Stomach smooth muscle (tissue), 2 donors: Measurements from ENCODE around the gene MPG.

Experiments used
- H3K27ac ChIP-seq: one replicate; pipeline ENCODE4 v1.7.0; 2013; ENCODE audit warnings: mild to moderate bottlenecking, low read length, inconsistent platforms
- H3K27me3 ChIP-seq, 2 donors: one replicate each; pipeline ENCODE4 v1.7.0; 2013; ENCODE audit warnings: low read length in 2 of 2; ENCODE audit not compliant: insufficient read depth in 2 of 2, control insufficient read depth in 1 of 2
- H3K36me3 ChIP-seq, 2 donors: one replicate each; pipeline ENCODE4 v1.7.0; 2013; ENCODE audit warnings: low read length in 2 of 2; ENCODE audit not compliant: control insufficient read depth in 2 of 2, insufficient read depth in 2 of 2
- H3K4me1 ChIP-seq: one replicate; pipeline ENCODE4 v1.7.0; 2013; ENCODE audit warnings: low read length; ENCODE audit not compliant: control insufficient read depth, insufficient read depth
- H3K4me3 ChIP-seq, 2 donors: one replicate each; pipeline ENCODE4 v1.7.0; 2013; ENCODE audit warnings: low read length in 2 of 2
- H3K9ac ChIP-seq, 2 donors: one replicate each; pipeline ENCODE4 v1.7.0; 2013; ENCODE audit warnings: low read length in 2 of 2, mild to moderate bottlenecking in 1 of 2
- H3K9me3 ChIP-seq, 2 donors: one replicate each; pipeline ENCODE4 v1.7.0; 2013; ENCODE audit warnings: low read length in 2 of 2; ENCODE audit not compliant: control insufficient read depth in 2 of 2
- donor health status: healthy.
- donor health status: Pancreatic carcinoma.

MPG gene

DNA sequence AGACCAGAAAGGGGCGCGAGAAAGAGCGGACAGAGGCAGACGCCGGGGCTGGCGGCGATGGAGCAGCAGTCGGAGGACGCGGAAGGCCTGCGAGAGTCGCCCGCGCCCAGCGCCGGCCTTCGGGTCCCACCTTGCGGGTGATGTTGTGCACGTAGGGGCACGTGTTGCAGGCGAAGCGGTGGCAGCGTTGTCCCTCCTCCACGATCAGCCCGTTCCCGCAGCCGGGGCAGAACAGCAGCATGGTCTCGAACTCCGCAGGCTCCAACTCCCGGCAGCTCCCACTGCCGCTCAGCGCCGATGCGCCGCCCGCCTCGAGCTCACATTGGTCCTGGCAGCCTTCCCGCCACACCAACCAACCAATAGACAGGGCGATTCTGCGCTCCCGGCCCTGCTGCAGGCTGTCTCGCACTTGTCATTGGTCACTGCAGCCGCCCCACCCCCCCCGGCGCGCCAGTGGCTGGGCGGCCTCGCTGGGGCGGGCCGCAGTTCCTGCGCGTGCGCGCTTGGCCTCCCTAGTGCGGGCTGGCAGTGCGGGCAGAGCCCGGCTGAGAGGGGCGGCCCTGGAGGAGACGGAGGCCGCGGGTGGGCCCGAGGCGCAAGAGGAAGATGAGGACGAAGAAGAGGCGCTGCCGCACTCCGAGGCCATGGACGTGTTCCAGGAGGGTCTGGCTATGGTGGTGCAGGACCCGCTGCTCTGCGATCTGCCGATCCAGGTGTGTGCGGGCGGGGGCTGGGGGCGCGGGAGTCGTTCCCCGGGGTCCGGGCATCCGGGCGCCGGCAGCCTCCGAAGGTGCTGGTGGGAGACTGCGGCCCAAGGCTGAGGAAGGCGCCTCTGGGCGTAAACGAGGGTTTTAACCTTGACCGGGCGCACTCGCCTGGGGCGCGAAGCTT lies 24.4 kb upstream of the MPG start, which contains the start of the genes POLR3K and SNRNP25:
POLR3K (minus strand) TSS at position 263 of the 891 bp plus-strand sequence; CDS start at position 241, 22 bp downstream.
SNRNP25 (plus strand) TSS at position 483 of the 891 bp plus-strand sequence; CDS start at position 672, 189 bp downstream.
- peak within 1 kb of the TSS; percentile 76 for H3K9ac ChIP-seq
- H3K27ac ChIP-seq: peak within 1 kb of the TSS; percentile 37
- no peaks in the 10 kb centered on the region for H3K9me3 ChIP-seq
- H3K36me3 ChIP-seq: peaks cover 15 to 28% of the 10 kb centered on the region in 2 donors
- peaks cover 15% of the 10 kb centered on the region for H3K4me1 ChIP-seq
- peak within 1 kb of the TSS; percentile 62 to 91 for H3K4me3 ChIP-seq
- H3K27me3 ChIP-seq: no peaks in the 10 kb centered on the region

GRCh38 chr16:54237-54581 lies 23.8 kb upstream of the MPG start:
- Histone ChIP-seq H3K9me3 (no peaks in the 10 kb centered on the region), H3K36me3 (peaks cover 19 to 31% of the 10 kb centered on the region in 2 donors), H3K4me1 (peaks cover 15% of the 10 kb centered on the region), H3K9ac (peak overlapping the region; percentile 76), H3K27ac (no peak overlapping the region), H3K27me3 (no peaks in the 10 kb centered on the region), H3K4me3 (peak overlapping the region; percentile 62 to 91)

DNA sequence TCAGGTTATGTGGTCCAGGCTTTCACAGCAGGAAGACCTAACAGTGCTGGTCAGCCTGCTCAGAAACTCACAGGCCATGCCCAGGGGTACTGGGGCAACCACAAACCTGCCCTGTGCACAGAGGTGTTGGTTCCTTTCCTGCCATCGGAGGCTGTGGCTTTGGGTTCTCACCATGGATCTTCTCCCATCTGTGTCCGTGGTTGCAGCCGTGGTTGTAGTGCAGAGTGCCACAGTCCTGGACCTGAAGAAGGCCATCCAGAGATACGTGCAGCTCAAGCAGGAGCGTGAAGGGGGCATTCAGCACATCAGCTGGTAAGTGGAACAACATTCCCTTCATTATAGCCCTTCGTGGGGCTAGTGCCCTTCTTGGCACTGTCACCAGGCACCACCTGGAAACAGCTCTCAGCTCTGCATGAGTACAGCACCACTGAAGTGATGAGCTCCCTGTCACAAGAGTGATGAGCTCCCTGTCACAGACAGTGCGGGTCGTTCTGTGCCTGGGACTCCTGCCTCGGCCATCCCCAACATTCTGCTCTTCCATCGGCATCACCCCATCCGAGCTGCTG lies 22.4 kb upstream of the MPG start:
- no peaks in the 10 kb centered on the region for H3K27me3 ChIP-seq
- H3K9ac ChIP-seq: no peak overlapping the region
- no peaks in the 10 kb centered on the region for H3K9me3 ChIP-seq
- peaks cover 15% of the 10 kb centered on the region for H3K4me1 ChIP-seq
- H3K4me3 ChIP-seq: no peak overlapping the region
- H3K36me3 ChIP-seq: peaks cover 27 to 45% of the 10 kb centered on the region in 2 donors
- no peak overlapping the region for H3K27ac ChIP-seq

- Histone ChIP-seq H3K9me3 (no peaks in the 10 kb centered on the region), H3K36me3 (peaks cover 30 to 50% of the 10 kb centered on the region in 2 donors), H3K27me3 (no peaks in the 10 kb centered on the region)
Measured at GRCh38 chr16:56231-56927, 21.6 kb upstream of the MPG start.

DNA sequence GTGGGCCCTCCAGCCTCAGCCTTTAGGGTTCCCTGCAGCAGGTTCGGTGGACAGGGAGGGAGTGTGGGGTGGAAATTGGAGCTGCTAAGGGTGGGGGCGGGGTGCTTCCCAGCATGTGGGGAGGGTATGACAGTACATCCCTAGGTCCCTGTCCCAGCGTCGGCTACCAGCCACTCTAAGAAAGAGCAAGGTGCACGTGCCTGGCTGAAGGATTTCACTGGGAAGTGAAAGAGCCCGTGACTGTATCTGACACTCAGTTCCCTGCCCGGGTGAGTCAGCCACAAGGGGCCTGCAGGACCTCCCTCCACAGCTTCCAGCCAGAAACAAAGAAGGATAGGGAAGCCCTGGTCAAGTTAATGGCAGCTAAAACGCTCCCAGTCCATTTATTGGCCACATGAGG lies 20.3 kb upstream of the MPG start:
- Histone ChIP-seq H3K4me1 (peaks cover 15% of the 10 kb centered on the region), H3K36me3 (peaks cover 33 to 57% of the 10 kb centered on the region in 2 donors), H3K9me3 (no peaks in the 10 kb centered on the region), H3K9ac (no peak overlapping the region), H3K27me3 (no peaks in the 10 kb centered on the region), H3K4me3 (no peak overlapping the region), H3K27ac (no peak overlapping the region)

More at GRCh38 chr16:56231-56927, 21.6 kb upstream of the MPG start:
- Histone ChIP-seq H3K4me3 (no peak overlapping the region), H3K27ac (no peak overlapping the region), H3K9ac (no peak overlapping the region), H3K4me1 (peaks cover 15% of the 10 kb centered on the region)

GRCh38 chr16:58491-59439 lies 19.3 kb upstream of the MPG start:
- no peaks in the 10 kb centered on the region for H3K9me3 ChIP-seq

DNA sequence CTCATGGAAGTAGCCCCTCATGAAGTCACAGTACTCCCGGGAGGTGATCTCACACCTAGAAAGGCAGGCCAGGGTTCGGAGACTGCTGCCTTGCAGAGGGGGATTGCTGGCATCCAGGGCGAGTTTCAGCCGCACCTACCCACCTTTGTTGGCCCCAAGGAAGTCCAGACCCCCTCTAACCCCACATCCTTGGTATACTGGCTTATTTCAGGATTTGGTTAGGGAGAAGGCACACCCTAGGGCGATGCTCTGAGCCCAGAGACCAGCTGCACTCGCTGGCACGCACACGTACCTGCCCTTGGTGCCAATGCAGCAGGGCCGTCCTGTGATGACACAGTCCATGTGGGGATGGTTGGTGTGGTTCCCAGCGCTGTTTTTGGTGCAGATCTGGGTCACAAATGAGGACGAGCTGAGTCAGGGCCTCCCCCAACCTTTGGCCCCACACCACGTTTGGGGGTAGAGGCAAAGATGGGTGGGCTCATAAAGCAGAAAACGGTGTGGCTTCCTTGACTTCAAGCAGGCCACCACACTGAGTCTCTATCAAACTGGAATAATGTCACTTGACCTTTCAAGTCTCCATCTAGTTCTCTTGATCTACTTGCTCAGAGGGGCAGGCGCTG lies 18.5 kb upstream of the MPG start:
- H3K27me3 ChIP-seq: no peaks in the 10 kb centered on the region
- peaks cover 39 to 72% of the 10 kb centered on the region in 2 donors for H3K36me3 ChIP-seq
- H3K4me3 ChIP-seq: no peak overlapping the region
- peaks cover 2% of the 10 kb centered on the region for H3K4me1 ChIP-seq
- H3K9ac ChIP-seq: no peak overlapping the region
- no peak overlapping the region for H3K27ac ChIP-seq
- no peaks in the 10 kb centered on the region for H3K9me3 ChIP-seq

More at GRCh38 chr16:58491-59439, 19.3 kb upstream of the MPG start:
- H3K36me3 ChIP-seq: peaks cover 33 to 65% of the 10 kb centered on the region in 2 donors
- H3K4me1 ChIP-seq: peaks cover 8% of the 10 kb centered on the region
- H3K27ac ChIP-seq: no peak overlapping the region
- no peak overlapping the region for H3K4me3 ChIP-seq
- H3K27me3 ChIP-seq: no peaks in the 10 kb centered on the region
- H3K9ac ChIP-seq: no peak overlapping the region

DNA sequence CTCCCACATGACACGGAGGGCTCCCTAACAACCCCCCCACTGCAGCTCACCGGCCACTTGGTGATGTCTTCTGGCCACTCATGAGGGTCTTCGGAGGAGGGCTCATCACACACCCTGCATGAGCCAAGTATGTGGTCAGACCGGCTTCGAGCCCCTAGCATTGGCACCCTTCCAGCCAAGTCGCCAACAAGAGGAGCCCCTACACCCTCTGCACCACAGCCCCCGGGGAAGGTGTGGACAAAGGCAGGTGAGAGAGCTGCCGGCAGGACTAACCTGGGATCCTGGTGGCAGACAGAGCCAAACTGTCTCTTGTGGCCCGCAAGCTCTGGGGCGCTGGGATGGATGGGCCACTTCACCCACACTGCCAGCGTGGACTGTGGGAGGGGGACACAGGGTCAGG lies 17.9 kb upstream of the MPG start:
- H3K4me1 ChIP-seq: peaks cover 2% of the 10 kb centered on the region
- H3K36me3 ChIP-seq: peaks cover 40 to 72% of the 10 kb centered on the region in 2 donors
- H3K27ac ChIP-seq: no peak overlapping the region
- H3K27me3 ChIP-seq: no peaks in the 10 kb centered on the region
- no peaks in the 10 kb centered on the region for H3K9me3 ChIP-seq
- H3K4me3 ChIP-seq: no peak overlapping the region
- H3K9ac ChIP-seq: no peak overlapping the region

DNA sequence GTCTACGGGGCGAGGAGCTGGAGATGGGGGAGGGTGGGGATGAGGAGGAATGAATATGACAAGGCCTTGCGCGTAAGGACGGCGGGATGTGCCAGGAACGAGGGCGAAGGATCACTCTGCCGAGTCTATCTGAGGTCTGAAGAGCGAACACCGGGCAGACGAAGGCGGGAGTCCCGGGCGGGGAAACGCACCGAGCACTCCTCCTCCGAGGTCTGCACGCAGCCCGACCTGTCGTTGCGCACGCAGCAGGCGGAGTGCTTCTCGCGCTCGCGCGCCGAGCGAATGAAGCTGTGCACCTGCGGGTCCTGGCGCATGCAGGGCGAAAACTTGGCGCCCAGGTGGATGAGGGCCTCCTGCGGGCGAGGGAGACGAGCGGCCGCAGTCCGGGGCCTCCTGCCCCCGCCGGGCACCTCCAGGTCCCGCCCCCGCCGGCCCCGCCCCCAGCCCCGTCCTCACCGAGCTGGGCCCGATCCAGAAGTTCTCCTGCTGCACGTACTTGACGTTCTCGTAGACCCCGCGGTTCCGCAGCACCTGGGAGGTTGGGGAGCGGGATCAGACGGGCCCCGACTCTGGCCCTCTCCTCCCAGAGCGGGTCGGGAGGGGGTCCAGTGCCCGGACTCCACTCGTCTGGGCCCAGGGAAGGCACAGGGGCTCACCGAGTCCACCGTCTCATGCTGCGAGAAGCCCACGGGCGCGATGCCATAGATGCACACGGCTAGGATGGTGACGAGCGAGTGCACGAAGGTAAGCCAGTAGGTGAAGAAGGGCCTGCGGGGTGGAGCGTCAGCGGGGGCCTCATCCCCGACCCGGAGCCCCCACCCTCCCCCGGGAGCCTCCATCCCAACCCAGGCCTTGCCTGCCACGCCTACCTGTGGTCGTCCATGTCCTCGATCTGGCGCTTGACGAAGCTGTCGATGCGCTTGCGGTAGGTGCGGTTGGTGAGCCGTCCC lies 16.8 kb upstream of the MPG start:
- no peak overlapping the region for H3K4me3 ChIP-seq
- H3K9me3 ChIP-seq: no peaks in the 10 kb centered on the region
- H3K27me3 ChIP-seq: no peaks in the 10 kb centered on the region
- H3K4me1 ChIP-seq: peaks cover 11% of the 10 kb centered on the region
- no peak overlapping the region for H3K9ac ChIP-seq
- H3K27ac ChIP-seq: no peak overlapping the region
- peaks cover 38 to 63% of the 10 kb centered on the region in 2 donors for H3K36me3 ChIP-seq
